T-helper 2 cell treated with Interferon-gamma antibody and Interleukin-4, amounts not matched to agents 5 μg/mL and 100 μg/mL, for 36 hours (primary cell): Measurements from ENCODE around the gene GTPBP2.
"Not testable (repeated sequence)": the region's sequence is repeated elsewhere in the genome, so short reads cannot be mapped to it uniquely, and the experiment has no call there.

Experiments
- DNase-seq: peaks from one replicate; pipeline ENCODE4 v3.0.0; 2021; ENCODE audit warnings: low spot score
- H3K27ac Mint-ChIP-seq: one replicate; pipeline ENCODE4 v1.8.0; 2021; ENCODE audit warnings: mild to moderate bottlenecking, mixed read lengths
- H3K27me3 Mint-ChIP-seq: one replicate; pipeline ENCODE4 v1.8.0; 2021; ENCODE audit warnings: low read depth, mixed read lengths
- H3K36me3 Mint-ChIP-seq: one replicate; pipeline ENCODE4 v1.8.0; 2021; ENCODE audit warnings: low read depth, mixed read lengths
- H3K4me1 Mint-ChIP-seq: one replicate; pipeline ENCODE4 v1.8.0; 2021; ENCODE audit warnings: low read depth, mixed read lengths
- H3K4me3 Mint-ChIP-seq: one replicate; pipeline ENCODE4 v1.8.0; 2022; ENCODE audit warnings: mild to moderate bottlenecking, moderate library complexity, mixed read lengths
- H3K9me3 Mint-ChIP-seq: one replicate; pipeline ENCODE4 v1.8.0; 2021; ENCODE audit warnings: mixed read lengths

The GTPBP2 gene

GRCh38 chr6:43644940-43645612, 16.0 kb upstream of the GTPBP2 start, which contains the start of gene RSPH9:
Gene RSPH9, plus strand, starts transcription at chr6:43645036. Its CDS starts 63 bp downstream, at chr6:43645099.
- Mint-ChIP-seq H3K36me3 (peaks cover 20% of the 10 kb centered on the region), H3K4me3 (peak within 1 kb of the TSS; percentile 79), H3K9me3 (no peaks in the 10 kb centered on the region), H3K4me1 (peaks cover 10% of the 10 kb centered on the region), H3K27ac (no peak within 1 kb of the TSS), H3K27me3 (peaks cover 2% of the 10 kb centered on the region)
- peak; percentile 70 for DNase-seq

GRCh38 chr6:43639984-43640800, 11.1 kb upstream of the GTPBP2 start:
- Mint-ChIP-seq H3K36me3 (peaks cover 41% of the 10 kb centered on the region), H3K4me1 (peaks cover 27% of the 10 kb centered on the region), H3K27ac (no peak overlapping the region), H3K27me3 (no peaks in the 10 kb centered on the region), H3K4me3 (no peak overlapping the region), H3K9me3 (no peaks in the 10 kb centered on the region)
- no peak for DNase-seq

GRCh38 chr6:43636308-43636659, 7.2 kb upstream of the GTPBP2 start:
- Mint-ChIP-seq H3K36me3 (peaks cover 29% of the 10 kb centered on the region), H3K4me3 (peak overlapping the region; percentile 98), H3K9me3 (no peaks in the 10 kb centered on the region), H3K4me1 (peaks cover 34% of the 10 kb centered on the region), H3K27me3 (no peaks in the 10 kb centered on the region), H3K27ac (peak overlapping the region; percentile 92)
- DNase-seq = no peak

- Mint-ChIP-seq H3K36me3 (peaks cover 27% of the 10 kb centered on the region), H3K27ac (peak within 1 kb of the TSS; percentile 92), H3K4me1 (peaks cover 38% of the 10 kb centered on the region), H3K27me3 (no peaks in the 10 kb centered on the region), H3K9me3 (no peaks in the 10 kb centered on the region), H3K4me3 (peak within 1 kb of the TSS; percentile 98)
- DNase-seq = peak; percentile 89
Observed at GRCh38 chr6:43635387-43636307, 6.6 kb upstream of the GTPBP2 start, which contains the start of gene MAD2L1BP. Gene MAD2L1BP, plus strand, starts transcription at chr6:43635840. Its CDS starts 36 bp downstream, at chr6:43635876.

GRCh38 chr6:43634702-43635303, 5.7 kb upstream of the GTPBP2 start:
- no peak for DNase-seq
- peak overlapping the region; percentile 92 for H3K27ac Mint-ChIP-seq
- peaks cover 19% of the 10 kb centered on the region for H3K36me3 Mint-ChIP-seq
- no peaks in the 10 kb centered on the region for H3K27me3 Mint-ChIP-seq
- peak overlapping the region; percentile 98 for H3K4me3 Mint-ChIP-seq
- H3K9me3 Mint-ChIP-seq = no peaks in the 10 kb centered on the region
- H3K4me1 Mint-ChIP-seq = peaks cover 36% of the 10 kb centered on the region

GRCh38 chr6:43633002-43633401, 3.9 kb upstream of the GTPBP2 start:
- DNase-seq, H3K27ac Mint-ChIP-seq, H3K9me3 Mint-ChIP-seq, H3K4me3 Mint-ChIP-seq, H3K27me3 Mint-ChIP-seq: not testable (repeated sequence)
- Mint-ChIP-seq H3K36me3 (peaks cover 13% of the 10 kb centered on the region), H3K4me1 (peaks cover 32% of the 10 kb centered on the region)

- peak overlapping the region; percentile 43 for H3K4me3 Mint-ChIP-seq
- H3K27me3 Mint-ChIP-seq = no peaks in the 10 kb centered on the region
- no peaks in the 10 kb centered on the region for H3K9me3 Mint-ChIP-seq
- H3K27ac Mint-ChIP-seq = peak overlapping the region; percentile 84
- no peak for DNase-seq
- H3K36me3 Mint-ChIP-seq = peaks cover 15% of the 10 kb centered on the region
- H3K4me1 Mint-ChIP-seq = peaks cover 37% of the 10 kb centered on the region
Observed at GRCh38 chr6:43630980-43631619, 2.0 kb upstream of the GTPBP2 start.

- Mint-ChIP-seq H3K9me3 (no peaks in the 10 kb centered on the region), H3K27ac (peak overlapping the region; percentile 99), H3K27me3 (no peaks in the 10 kb centered on the region), H3K4me3 (peak overlapping the region; percentile 97), H3K4me1 (peaks cover 27% of the 10 kb centered on the region), H3K36me3 (peaks cover 23% of the 10 kb centered on the region)
- peak; percentile 93 for DNase-seq
Observed at GRCh38 chr6:43629505-43630300, 639 bp upstream of the GTPBP2 start.

GRCh38 chr6:43628393-43629103, 516 bp downstream of the GTPBP2 start:
- peaks cover 32% of the 10 kb centered on the region for H3K36me3 Mint-ChIP-seq
- peak; percentile 48 for DNase-seq

GRCh38 chr6:43627008-43627825, 1.8 kb downstream of the GTPBP2 start:
- H3K36me3 Mint-ChIP-seq = peaks cover 40% of the 10 kb centered on the region
- H3K4me1 Mint-ChIP-seq = peaks cover 27% of the 10 kb centered on the region
- H3K9me3 Mint-ChIP-seq = no peaks in the 10 kb centered on the region
- H3K27me3 Mint-ChIP-seq = no peaks in the 10 kb centered on the region
- H3K27ac Mint-ChIP-seq = peak overlapping the region; percentile 69
- H3K4me3 Mint-ChIP-seq = peak overlapping the region; percentile 97
- DNase-seq = no peak

More at GRCh38 chr6:43628393-43629103, 516 bp downstream of the GTPBP2 start:
- peak overlapping the region; percentile 96 for H3K27ac Mint-ChIP-seq
- H3K4me1 Mint-ChIP-seq = peaks cover 25% of the 10 kb centered on the region
- peak overlapping the region; percentile 97 for H3K4me3 Mint-ChIP-seq
- H3K9me3 Mint-ChIP-seq = no peaks in the 10 kb centered on the region
- no peaks in the 10 kb centered on the region for H3K27me3 Mint-ChIP-seq

GRCh38 chr6:43625393-43625992, 3.6 kb downstream of the GTPBP2 start:
- Mint-ChIP-seq H3K9me3 (no peaks in the 10 kb centered on the region), H3K4me1 (peaks cover 25% of the 10 kb centered on the region), H3K27ac (no peak overlapping the region), H3K36me3 (peaks cover 53% of the 10 kb centered on the region), H3K4me3 (no peak overlapping the region), H3K27me3 (no peaks in the 10 kb centered on the region)
- DNase-seq = no peak
